Activated T-cell treated with anti-CD3 and anti-CD28 coated beads for 48 hours (primary cell): Measurements from ENCODE around the gene FUT8.

Source experiments
- DNase-seq: peaks from one replicate; pipeline ENCODE4 v3.0.0-alpha.2; 2020; ENCODE audit warnings: low read depth

Gene FUT8

DNA sequence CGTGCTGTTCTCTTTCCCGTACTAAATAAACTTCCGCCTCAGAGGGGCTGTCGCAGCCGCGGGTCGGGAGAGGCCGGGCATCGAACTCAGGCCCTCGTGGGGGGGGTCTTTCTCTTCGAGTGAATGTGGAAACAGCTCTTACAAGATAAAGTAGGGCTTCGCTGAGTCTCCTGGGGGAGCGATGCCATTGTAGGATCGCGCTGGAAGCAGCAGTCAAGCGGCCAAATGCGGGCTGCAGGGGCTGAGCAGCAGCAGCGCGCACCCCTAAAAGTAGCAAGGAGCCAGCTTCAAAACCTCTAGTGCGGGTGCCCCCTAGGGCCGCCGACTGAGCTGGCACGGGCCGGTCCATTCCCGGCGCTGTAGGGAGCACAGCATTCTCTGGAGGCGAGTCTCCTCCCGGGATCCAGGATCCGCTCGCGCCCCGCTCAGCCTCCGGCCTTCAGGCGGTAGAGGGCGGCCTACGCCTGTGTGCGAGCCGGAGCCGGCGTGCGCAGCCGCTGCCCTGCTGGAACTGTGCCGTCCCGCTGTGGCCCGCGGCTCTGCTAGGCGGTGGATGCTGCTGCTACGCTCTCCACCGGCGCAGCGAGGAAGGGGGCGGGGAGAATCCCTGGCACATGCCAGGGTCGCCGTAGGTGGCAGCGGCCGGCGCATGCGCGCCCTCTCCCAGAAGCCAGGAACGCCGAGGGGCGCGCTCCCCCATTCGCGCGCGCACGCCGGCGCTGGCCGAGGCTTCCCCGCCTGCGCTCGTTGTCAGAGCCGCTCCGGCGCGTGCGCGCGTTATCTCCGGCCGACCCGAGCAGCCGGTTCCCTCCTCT is at the start of gene FUT8:
FUT8 (plus strand) TSS at position 699 of the 815 bp plus-strand sequence. CDS start 148,834 bp downstream, outside the sequence.
- peak; percentile 95 for DNase-seq

DNA sequence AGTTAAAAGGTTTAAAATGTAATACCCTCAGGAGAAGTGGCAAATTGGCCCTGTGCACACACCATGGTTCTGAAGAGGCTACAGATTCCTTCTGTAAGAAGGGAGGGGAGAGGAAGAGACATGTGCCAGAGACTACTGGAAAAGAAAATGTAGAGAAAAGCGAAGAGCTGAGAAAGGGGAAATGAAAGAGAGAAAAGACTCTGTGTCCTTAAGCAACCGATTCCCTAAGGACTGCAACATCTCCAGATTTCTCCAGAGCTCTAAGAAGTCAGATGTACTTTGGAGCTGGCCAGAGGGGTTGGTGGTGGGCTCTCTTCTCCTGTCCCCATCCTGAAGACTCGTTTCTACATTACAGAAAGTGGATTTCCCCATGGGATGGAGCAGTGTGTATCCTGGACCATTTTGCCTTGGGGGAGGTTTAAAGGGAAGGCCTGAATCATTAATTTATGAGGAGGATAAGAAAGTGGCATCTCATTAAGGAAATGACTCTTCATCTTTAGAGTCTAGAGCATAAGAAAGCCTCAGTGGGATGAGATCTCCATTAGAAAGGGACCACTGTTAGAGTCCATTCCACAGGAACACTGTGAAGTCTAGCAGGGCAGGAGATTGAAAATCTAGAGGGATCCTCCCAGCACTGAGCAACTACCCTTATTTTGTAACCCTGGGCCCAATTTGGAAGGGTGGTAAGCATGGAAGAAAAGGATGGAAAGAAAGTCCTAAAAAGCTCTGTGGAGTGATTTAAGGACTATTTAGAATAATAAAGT is 45.5 kb upstream of the FUT8 start:
- no peak for DNase-seq

DNA sequence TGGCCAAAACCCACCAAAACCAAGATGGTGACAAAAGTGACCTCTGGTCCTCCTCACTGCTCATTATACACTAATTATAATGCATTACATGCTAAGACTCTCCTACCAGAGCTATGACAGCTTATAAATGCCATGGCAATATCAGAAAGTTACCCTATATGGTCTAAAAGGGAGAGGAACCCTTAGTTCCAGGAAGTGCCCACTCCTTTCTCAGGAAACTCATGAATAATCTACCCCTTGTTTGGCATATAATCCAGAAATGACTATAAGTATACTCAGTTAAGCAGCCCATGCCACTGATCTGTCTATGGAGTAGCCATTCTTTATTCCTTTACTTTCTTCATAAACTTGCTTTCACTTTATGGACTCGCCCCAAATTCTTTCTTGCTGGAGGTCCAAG is 43.0 kb upstream of the FUT8 start:
- DNase-seq: no peak

DNA sequence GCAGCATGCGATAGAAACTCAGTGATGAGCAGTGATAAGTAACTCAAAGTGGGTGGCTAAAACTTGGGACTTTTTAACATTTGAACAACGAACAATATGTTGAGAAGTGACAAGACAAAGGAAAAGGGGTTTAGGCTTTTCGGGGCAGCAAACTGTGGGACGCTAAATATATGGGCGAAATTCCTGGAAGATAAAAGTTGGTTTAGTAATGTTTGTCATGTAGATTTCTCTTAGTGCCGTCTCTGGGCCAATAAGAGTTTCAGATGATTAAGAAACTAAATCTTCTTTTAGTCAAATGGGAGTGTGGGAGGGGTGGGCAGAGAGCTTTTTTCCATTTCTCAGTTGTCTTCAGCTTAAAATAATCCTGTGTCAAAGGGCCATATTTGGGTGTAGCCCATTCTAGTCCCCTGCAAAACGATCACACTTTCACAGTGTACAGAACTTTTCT is 41.7 kb upstream of the FUT8 start:
- no peak for DNase-seq

DNA sequence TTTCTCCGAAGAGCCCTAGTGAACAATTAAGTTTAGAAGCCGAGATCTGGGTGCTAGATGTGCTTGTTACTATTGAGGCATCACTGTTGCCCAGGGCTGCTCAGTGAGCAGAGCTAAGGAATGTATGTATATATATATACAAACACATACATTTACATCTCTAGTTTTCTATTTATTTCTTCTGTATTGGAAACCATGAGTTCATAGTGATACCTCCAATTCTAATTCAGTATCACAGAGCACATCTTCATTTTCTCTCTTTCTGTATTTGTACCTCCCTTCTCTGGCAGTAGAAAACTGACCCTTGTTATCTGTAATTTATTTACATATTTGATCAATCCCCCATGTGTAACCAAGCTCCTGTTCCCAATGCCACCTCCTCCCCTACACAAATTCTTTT is 40.7 kb upstream of the FUT8 start:
- DNase-seq: no peak

DNA sequence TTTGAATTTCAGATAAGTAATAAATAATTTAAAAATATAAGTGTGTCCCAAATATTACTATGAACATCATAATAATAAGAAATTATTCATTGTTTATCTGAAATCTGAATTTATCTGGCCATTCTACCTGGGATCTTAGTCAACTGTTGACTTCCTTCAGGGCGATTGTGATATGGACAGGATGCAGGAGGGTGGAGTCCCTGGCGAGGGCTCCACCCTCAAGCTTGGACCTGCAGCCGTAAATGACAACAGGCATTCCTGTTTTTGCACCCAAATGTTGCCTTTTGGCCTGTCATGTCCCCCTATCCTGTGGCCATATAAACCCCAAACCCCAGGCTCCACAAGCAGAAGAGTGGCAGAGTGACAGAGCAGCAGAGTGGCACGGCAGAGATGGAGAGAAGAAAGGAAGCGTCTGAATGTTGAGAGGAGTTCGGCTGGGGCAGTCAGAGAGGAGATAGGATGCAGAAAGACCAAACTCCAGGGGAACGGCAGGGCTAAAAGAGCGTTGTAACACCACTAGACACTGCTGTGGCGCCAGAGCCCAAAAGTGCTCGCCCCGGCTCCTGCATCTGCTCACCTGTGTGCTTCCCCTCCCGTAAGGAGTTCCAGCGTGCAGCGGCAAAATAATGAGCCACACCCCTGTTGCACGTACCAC is 39.4 kb upstream of the FUT8 start:
- no peak for DNase-seq

DNA sequence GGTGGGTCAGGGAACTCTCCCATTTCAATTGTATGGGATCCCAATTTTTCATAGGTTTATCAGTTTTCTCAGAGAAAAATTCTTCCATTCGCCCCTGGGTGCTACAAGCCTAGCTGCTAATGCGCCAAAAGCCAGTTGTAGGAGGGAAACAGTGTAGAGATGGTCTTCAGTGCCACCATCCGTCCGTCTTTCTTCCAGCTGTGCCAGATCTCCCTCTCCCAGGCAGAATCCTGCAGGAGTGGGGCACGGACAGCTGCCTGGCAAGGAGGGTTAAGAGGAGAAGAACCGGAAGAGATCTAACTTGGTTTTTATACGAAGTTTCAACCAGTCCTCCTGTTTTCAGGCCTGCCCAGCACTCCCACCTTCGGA is 38.9 kb upstream of the FUT8 start:
- no peak for DNase-seq

DNA sequence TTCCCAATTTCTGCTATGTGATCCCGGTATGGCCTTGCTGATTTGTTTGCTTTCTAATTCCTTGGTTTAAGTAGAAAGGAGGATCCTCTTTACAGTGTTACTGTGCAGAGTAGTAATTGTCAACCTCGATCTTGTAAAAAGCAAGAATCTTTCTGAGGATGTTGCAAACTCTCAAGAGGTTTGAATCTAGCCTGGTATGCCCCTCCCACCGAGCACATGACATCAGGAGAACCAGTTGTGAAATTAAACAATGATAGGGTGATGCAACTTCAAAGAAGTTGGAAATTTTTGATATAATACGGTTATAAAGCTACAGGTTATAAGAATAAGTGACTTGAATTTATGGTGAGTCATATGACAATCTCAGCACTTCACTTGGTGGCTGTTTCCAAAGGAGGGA is 35.0 kb upstream of the FUT8 start:
- DNase-seq: no peak

DNA sequence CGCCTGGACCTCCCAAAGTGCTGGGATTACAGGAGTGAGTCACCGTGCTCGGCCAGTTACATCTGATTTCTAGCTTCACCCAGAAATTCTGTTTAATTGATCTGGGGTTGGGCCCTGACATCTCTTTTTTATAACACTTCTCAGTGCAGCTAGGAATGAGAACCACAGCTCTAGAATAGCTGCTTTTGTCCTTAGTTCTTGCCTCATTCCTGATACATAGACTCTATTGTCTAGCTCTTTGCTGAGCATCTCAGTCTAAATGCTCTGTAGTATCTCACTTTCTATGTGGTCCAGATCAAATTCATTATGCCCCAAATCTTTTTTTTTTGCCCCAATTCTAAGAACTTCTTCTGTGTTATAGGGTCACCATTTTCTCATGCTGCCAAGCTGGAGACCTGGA is 29.9 kb upstream of the FUT8 start:
- no peak for DNase-seq

DNA sequence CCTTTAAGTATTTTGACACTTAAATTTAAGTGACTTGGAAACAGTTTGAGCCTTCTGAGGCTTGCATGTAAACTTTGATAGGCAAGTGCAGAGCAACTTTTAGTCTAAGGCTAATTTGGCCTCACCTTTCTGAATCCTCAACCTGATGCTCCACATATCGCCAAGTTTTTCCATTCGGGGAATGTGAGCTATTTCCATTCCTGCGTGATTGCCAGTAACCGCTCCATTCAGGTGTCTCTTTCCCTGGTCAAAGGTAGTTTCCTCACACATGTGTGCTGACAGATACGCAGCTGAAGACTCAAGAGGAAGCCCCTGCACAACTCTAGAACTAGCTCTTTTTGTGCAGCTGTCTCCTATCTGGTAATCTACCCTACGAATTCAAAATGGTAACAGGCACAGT is 25.4 kb upstream of the FUT8 start:
- no peak for DNase-seq

DNA sequence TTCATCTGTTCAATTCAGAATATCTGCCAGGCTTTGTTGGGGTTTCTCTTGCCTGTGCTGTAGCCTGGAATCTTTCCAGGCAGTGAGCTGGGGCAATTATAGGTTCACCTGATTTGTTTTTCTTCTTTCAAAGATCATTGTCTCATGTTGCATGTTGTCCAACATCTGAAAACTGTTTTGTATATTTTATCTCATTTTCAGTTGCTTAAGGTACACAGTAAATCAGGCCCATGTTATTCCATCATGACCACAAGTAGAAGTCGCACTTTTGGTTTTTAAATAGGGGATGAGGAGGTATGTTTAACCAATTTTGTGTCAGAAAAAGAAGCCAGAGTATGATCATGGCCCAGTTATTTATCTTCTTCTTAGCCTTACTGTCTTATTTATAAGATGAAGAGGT is 24.9 kb upstream of the FUT8 start:
- no peak for DNase-seq

DNA sequence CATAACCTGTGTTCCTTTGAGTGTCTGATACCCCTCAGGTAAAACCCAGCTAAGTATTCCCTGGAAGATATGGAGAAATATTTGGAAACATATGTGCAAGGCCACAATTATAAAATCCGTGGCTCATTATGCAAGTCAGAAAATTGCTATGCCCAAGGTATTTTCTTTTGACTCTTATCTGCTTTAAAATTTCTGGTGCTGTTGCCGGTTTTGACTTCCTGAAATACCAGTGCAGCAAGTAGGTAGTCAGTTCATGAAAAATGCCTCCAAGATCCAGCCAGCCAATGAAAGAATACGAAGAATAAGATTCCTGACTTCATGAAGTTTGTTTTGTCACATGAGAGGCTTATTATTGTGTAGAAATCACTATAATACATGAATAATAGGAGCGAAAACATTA is 20.2 kb upstream of the FUT8 start:
- DNase-seq: no peak

DNA sequence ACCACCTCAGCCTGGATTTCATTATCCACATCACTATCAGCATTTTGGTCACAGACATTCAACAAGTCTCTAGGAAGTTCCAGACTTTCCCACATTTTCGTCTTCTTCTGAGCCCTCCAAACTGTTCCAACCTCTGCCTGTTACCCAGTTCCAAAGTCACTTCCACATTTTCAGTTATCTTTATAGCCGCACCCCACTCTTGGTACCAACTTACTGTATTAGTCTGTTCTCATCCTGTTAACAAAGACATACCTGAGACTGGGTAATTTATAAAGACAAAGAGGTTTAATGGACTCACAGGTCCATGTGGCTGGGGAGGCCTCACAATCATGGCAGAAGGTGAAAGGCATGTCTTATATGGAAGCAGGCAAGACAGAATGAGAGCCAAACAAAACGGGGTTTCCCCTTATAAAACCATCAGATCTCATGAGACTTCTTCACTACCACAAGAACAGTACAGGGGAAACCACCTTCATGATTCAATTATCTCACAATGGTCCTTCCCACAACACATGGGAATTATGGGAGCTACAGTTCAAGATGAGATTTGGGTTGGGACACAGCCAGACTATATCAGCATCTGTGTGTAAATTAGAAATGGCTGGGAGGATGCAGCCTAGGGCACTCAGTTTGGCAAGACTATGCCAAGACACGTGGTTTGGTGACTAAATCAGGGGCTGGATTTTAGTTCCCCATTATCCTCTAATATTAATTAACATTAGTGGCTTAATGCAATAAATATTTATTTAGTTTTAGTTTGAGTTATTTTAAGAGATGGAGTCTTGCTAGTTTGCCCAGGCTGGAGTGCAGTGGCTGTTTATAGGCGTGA is 16.2 kb upstream of the FUT8 start:
- DNase-seq: no peak

DNA sequence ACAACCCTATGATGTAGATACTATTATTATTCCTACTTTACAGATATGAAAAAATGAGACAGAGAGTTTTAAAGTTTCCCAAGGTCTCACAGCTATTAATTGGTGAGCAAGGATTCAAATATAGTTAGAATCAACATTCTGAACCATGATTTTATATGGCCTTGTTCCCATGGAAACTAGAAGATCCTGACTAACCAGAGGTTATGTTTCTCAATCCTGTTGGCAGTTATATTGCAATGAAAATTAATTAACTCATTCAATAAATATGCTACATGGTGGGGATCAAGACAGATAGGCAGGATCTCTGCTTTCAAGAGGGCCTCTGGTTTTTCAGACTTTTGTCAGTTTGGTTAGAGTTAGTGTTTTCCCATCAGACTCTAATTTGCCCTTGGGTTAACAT is 9.3 kb upstream of the FUT8 start:
- DNase-seq: no peak

DNA sequence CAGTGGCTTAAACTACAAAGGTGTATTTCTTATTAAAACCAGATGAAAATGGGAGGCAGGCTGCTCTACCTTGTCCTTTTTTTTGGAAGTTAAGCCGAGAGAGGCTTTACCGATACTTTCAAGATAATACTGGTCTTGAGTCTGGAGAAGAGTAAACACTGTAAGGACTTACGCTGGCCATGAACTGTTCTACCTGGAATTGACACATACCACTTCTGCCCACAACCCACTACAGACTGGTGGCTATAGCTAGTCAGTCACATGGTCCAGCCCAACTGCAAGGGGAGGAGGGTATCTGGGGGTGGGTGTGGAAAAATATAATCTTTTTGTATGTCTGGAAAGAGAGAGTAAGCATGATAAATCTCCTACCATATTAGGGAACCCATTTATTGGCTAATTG is 4.4 kb upstream of the FUT8 start:
- DNase-seq: no peak

DNA sequence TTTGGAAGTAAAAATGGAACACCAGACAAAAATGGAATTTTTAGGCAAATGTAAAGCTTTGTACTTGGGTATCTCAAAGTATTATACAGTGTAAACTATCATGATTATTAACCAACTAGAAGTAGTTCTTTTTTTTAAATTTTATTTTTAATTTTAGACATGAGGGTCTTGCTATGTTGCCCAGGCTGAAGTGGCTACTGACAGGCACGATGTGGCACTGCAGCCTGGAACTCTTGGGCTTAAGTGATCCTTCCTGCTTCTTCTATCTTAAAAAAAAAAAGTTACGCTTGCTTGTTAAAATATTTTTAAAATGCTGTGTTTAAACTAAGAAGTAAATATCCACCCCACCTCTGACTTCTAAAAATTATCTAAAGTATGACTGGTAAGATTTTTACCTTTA is 1.9 kb upstream of the FUT8 start:
- no peak for DNase-seq

DNA sequence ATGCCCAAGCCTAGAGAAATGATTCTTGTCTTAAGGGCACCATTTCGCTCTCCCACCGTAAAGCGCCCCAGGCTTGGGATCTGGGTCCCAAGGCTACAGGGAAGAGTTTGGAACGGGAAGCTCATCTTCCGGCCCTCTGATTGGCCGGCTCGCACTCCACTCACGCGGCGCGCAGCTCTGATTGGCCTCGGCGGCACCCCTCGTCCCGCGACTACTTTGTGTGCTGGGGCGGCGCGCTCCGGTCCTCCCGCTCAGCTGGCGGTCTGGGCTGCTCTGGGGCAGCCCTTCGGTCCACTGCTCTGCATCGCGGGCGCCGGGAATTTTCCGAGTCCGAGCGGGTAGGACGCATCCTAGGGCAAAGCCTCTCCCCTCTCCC is 886 bp upstream of the FUT8 start:
- peak; percentile 75 for DNase-seq

DNA sequence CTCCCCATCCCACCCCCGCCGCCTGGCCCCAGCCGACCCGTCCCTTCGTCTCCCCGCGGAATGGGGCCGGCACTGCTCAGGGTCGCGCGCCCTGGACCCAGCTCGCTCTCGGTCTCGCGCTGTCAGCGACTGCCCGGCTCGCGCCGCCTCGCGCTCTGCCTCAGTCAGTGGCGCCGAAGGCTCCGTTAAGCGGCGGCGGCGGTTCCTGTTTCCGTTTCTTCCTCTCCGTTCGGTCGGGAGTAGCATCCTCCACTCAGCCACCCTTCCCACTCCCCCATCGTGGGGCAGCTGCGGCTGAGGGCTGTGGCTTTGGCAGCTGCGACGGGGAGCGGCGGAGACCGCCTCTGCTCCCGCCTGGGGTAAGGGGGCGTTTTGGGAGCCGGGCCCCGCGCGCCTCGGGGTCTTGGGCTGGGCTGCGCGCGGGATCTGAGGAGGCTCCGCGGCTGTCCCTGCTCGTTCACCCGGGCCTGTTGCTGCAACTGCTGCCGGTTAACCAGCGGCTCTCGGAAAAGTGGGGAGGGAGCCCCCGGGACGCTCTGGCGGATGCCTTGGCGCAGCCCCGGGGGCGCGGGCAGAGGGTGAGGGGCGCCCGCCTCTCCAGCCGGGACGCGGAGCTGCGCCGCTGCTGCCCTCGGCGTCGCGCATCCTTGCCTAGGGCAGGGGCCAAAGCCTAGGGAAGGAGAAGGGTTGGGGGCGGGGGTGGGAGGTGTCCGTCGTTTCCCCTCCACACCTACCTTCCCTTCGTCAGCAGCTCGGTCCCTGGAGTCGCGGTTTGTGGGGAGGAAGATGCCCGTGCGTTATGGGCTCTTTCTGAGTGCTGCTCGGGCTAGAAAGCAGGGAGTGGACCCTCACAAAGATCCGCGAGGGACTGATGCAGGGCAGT is 567 bp downstream of the FUT8 start:
- peak; percentile 21 for DNase-seq

DNA sequence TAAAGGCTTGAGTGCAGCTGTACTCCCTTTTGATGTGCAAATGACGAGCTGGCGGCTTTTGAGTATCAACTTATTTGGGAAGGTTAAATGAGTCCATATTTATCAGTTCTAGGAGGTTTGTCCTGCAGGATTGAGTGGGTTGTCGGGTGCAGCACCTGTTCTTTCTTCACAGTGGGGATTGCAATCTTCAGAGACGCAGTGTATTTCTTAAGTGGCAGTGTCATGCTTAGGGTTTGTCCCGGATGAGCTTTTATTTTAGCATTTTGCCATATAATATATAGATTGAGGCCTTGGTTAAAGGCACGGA is 1.2 kb downstream of the FUT8 start:
- DNase-seq: no peak

DNA sequence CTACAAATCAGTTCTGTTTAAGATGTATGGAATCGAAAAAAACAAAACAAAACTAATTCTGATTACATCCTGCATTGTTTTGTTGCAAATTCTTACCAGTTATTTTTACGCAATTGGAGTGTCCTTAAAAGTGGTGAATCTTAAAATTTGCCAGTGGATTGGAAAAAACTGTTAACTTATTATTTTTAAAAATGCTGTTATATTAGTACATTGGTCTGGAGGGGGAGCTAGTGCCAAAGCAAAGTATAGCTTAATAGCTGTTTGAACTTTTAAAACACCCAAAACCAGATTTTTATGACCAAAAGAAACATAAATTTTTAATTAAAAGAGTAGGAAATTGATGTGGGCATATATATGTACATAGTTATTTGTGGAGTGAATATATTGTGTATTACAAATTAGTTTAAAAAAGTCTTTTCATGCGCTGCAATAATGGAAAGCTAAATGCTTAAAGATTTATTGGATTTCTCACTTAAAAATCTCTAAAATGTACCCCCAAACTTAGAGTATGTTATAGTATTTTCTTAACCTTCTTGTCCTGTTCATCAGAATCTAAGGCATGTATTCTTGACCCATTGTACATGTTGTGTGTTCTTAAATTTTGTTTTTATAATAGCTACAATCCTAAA is 2.5 kb downstream of the FUT8 start:
- no peak for DNase-seq

DNA sequence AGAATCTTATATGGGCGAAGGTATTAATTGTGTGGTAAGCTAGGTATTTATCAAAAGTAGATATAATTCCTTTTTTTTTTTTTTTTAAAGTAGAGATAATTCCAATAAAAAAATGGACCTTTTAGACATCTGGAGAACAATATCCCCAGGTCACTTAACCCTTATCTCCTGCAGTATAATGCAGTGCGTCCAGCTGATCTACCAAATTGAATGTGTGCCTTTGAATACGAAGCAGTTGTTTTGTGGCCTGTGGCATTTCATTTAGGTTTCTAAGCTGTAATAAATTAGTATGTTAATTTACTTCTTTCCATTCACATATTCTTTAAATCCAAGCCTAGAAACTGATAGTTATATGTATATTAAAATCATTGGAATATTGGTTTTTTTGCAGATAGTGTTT is 3.1 kb downstream of the FUT8 start:
- no peak for DNase-seq
